ENCODE measurements around the gene CYTH4. TPM values are rescaled to one million over a fixed set of nuclear protein-coding genes. Genes with fewer than 3 reads are reported as not detected.
A peak's percentile ranks its signal among the peaks of the same experiment; 100 is the strongest.

CYTH4 gene
- total RNA-seq, 4 donors from 2014 or later, result 4.2 to 21.3 (median 9.3) TPM

GRCh38 chr22:37281646-37282384 is 493 bp upstream of the CYTH4 start:
- Histone ChIP-seq H3K36me3 (no peaks in the 10 kb centered on the region), H3K4me1 (no peaks in the 10 kb centered on the region), H3K9me3 (no peaks in the 10 kb centered on the region), H3K4me3 (peak overlapping the region in 1 of 2 donors; percentile 41), H3K27ac (peak overlapping the region in 2 of 4 donors; percentile 19 to 56), H3K27me3 (peaks cover 92% of the 10 kb centered on the region)
- no peak for ATAC-seq
- WGBS, 2 donors (ENCODE audit: low coverage in 1 of 2), result 73 to 89% methylated on average over 5 to 12 of the region's 12 CpGs
- no peak for TF ChIP-seq POLR2AphosphoS5 (IDR thresholded peaks at IDR 0.05)

GRCh38 chr22:37283393-37283937 is 1.2 kb downstream of the CYTH4 start:
- WGBS, 2 donors (ENCODE audit: low coverage in 1 of 2), result 20 to 67% methylated on average over 1 of the region's 8 CpGs
- Histone ChIP-seq H3K9me3 (no peaks in the 10 kb centered on the region), H3K4me1 (no peaks in the 10 kb centered on the region), H3K27me3 (peaks cover 91% of the 10 kb centered on the region), H3K36me3 (no peaks in the 10 kb centered on the region), H3K27ac (peak overlapping the region in 2 of 4 donors; percentile 47 to 56), H3K4me3 (peak overlapping the region in 1 of 2 donors; percentile 41)
- no peak for ATAC-seq
- TF ChIP-seq CTCF (IDR thresholded peaks at IDR 0.05), result no peak
- no peak for TF ChIP-seq POLR2A (IDR thresholded peaks at IDR 0.05)
- no peak for TF ChIP-seq POLR2AphosphoS5 (IDR thresholded peaks at IDR 0.05)
- no peak for TF ChIP-seq EP300 (IDR thresholded peaks at IDR 0.05)

- Histone ChIP-seq H3K27ac (peak overlapping the region in 2 of 4 donors; percentile 47 to 56), H3K9me3 (no peaks in the 10 kb centered on the region), H3K36me3 (no peaks in the 10 kb centered on the region), H3K4me1 (no peaks in the 10 kb centered on the region), H3K27me3 (peaks cover 91% of the 10 kb centered on the region), H3K4me3 (peak overlapping the region in 1 of 2 donors; percentile 41)
- no peak for TF ChIP-seq POLR2A (IDR thresholded peaks at IDR 0.05)
- TF ChIP-seq EP300 (IDR thresholded peaks at IDR 0.05), result no peak
- TF ChIP-seq POLR2AphosphoS5 (IDR thresholded peaks at IDR 0.05), result no peak
- no peak for TF ChIP-seq CTCF (IDR thresholded peaks at IDR 0.05)
- ATAC-seq, result peak; percentile 19
- 27 to 60% methylated on average over 2 of the region's 9 CpGs for WGBS, 2 donors (ENCODE audit: low coverage in 1 of 2)
These were observed 2.0 kb downstream of the CYTH4 start for GRCh38 chr22:37284126-37284804.

GRCh38 chr22:37284805-37285355 is 2.6 kb downstream of the CYTH4 start:
- Histone ChIP-seq H3K4me1 (no peaks in the 10 kb centered on the region), H3K27me3 (peaks cover 85% of the 10 kb centered on the region), H3K4me3 (peak overlapping the region in 1 of 2 donors; percentile 41), H3K27ac (peak overlapping the region in 2 of 4 donors; percentile 47 to 56), H3K36me3 (no peaks in the 10 kb centered on the region), H3K9me3 (no peaks in the 10 kb centered on the region)
- 36 to 39% methylated on average over 4 of the region's 14 CpGs for WGBS, 2 donors (ENCODE audit: low coverage in 1 of 2)
- peak; percentile 80 for ATAC-seq
- no peak for TF ChIP-seq POLR2AphosphoS5 (IDR thresholded peaks at IDR 0.05)
- no peak for TF ChIP-seq EP300 (IDR thresholded peaks at IDR 0.05)
- TF ChIP-seq CTCF (IDR thresholded peaks at IDR 0.05), result no peak
- no peak for TF ChIP-seq POLR2A (IDR thresholded peaks at IDR 0.05)

GRCh38 chr22:37285937-37286336 is 3.6 kb downstream of the CYTH4 start:
- no peaks in the 10 kb centered on the region for H3K9me3 ChIP-seq
- no peak overlapping the region for H3K27ac ChIP-seq
- WGBS, 2 donors (ENCODE audit: low coverage in 1 of 2), result 72 to 78% methylated on average over 7 to 8 of the region's 10 CpGs
- no peak for ATAC-seq
- no peak overlapping the region for H3K4me3 ChIP-seq
- TF ChIP-seq POLR2AphosphoS5 (IDR thresholded peaks at IDR 0.05) (no peak), EP300 (IDR thresholded peaks at IDR 0.05) (no peak), POLR2A (IDR thresholded peaks at IDR 0.05) (no peak), CTCF (IDR thresholded peaks at IDR 0.05) (no peak)
- no peaks in the 10 kb centered on the region for H3K36me3 ChIP-seq
- no peaks in the 10 kb centered on the region for H3K4me1 ChIP-seq
- H3K27me3 ChIP-seq, result peaks cover 76% of the 10 kb centered on the region

Data from gastroesophageal sphincter (tissue), 4 donors.